NCI-H2196 treated with DMSO at 0.1 percent for 48 hours (cell line): ENCODE results near the gene TMC1.
"Not testable (repeated sequence)": the region's sequence is repeated elsewhere in the genome, so short reads cannot be mapped to it uniquely, and the experiment has no call there.

Source experiments
- DNase-seq: peaks from one replicate; lab custom pipeline; 2025; ENCODE audit not compliant: unreplicated experiment; lab: John Stamatoyannopoulos, UW

TMC1 gene

GRCh38 chr9:72749276-72749675 lies 227.9 kb downstream of the TMC1 start:
- no peak for DNase-seq

- no peak for DNase-seq
Measured at GRCh38 chr9:72751541-72751940, 230.1 kb downstream of the TMC1 start.

- no peak for DNase-seq
Measured at GRCh38 chr9:72753266-72753893, 232.0 kb downstream of the TMC1 start.

- no peak for DNase-seq
Measured at GRCh38 chr9:72755836-72756235, 234.4 kb downstream of the TMC1 start.

GRCh38 chr9:72758944-72759343 lies 237.5 kb downstream of the TMC1 start:
- DNase-seq: no peak

GRCh38 chr9:72763022-72763421 lies 241.6 kb downstream of the TMC1 start:
- no peak for DNase-seq

- no peak for DNase-seq
Measured at GRCh38 chr9:72769546-72769945, 248.1 kb downstream of the TMC1 start.

GRCh38 chr9:72772661-72773060 lies 251.3 kb downstream of the TMC1 start:
- DNase-seq: no peak

GRCh38 chr9:72773570-72773969 lies 252.2 kb downstream of the TMC1 start:
- no peak for DNase-seq

- no peak for DNase-seq
Measured at GRCh38 chr9:72775570-72775969, 254.2 kb downstream of the TMC1 start.

GRCh38 chr9:72779614-72780013 lies 258.2 kb downstream of the TMC1 start:
- DNase-seq: no peak

GRCh38 chr9:72786948-72787347 lies 265.5 kb downstream of the TMC1 start:
- no peak for DNase-seq

GRCh38 chr9:72788966-72789735 lies 267.7 kb downstream of the TMC1 start:
- no peak for DNase-seq

- DNase-seq: no peak
Measured at GRCh38 chr9:72789885-72790284, 268.5 kb downstream of the TMC1 start.

GRCh38 chr9:72790989-72791388 lies 269.6 kb downstream of the TMC1 start:
- no peak for DNase-seq

GRCh38 chr9:72791436-72791835 lies 270.0 kb downstream of the TMC1 start:
- DNase-seq: no peak

GRCh38 chr9:72794946-72795345 lies 273.5 kb downstream of the TMC1 start:
- no peak for DNase-seq

GRCh38 chr9:72800328-72800994 lies 279.1 kb downstream of the TMC1 start:
- DNase-seq: no peak

GRCh38 chr9:72805238-72805637 lies 283.8 kb downstream of the TMC1 start:
- no peak for DNase-seq

GRCh38 chr9:72806313-72806809 lies 285.0 kb downstream of the TMC1 start:
- DNase-seq: not testable (repeated sequence)

- no peak for DNase-seq
Measured at GRCh38 chr9:72807765-72808445, 286.5 kb downstream of the TMC1 start.

GRCh38 chr9:72808446-72808768 lies 287.0 kb downstream of the TMC1 start:
- DNase-seq: no peak
